Duodenal mucosa (tissue), 2 donors: ENCODE data around the gene PDPK1.
"Not testable (repeated sequence)": the region's sequence is repeated elsewhere in the genome, so short reads cannot be mapped to it uniquely, and the experiment has no call there.

Source experiments
- H3K27ac ChIP-seq: one replicate; pipeline ENCODE4 v1.7.0; 2013; ENCODE audit warnings: low read depth, low read length
- H3K27me3 ChIP-seq, 2 donors: one replicate each; pipeline ENCODE4 v1.7.0; 2013; ENCODE audit warnings: low read length in 2 of 2, control low read depth in 1 of 2; ENCODE audit not compliant: insufficient read depth in 2 of 2, control insufficient read depth in 1 of 2
- H3K36me3 ChIP-seq, 2 donors: one replicate each; pipeline ENCODE4 v1.7.0; 2013; ENCODE audit warnings: low read length in 2 of 2, control low read depth in 1 of 2; ENCODE audit not compliant: insufficient read depth in 2 of 2, control insufficient read depth in 1 of 2
- H3K4me1 ChIP-seq, 2 donors: one replicate each; pipeline ENCODE4 v1.7.0; 2013; ENCODE audit warnings: low read length in 2 of 2, control low read depth in 1 of 2; ENCODE audit not compliant: insufficient read depth in 2 of 2, control insufficient read depth in 1 of 2
- H3K4me3 ChIP-seq, 2 donors: one replicate each; pipeline ENCODE4 v1.7.0; 2013; ENCODE audit warnings: low read length in 2 of 2, low read depth in 1 of 2
- H3K9ac ChIP-seq, 2 donors: one replicate each; pipeline ENCODE4 v1.7.0; 2013; ENCODE audit warnings: low read length in 2 of 2, low read depth in 1 of 2
- H3K9me3 ChIP-seq, 2 donors: one replicate each; pipeline ENCODE4 v1.7.0; 2013; ENCODE audit warnings: low read length in 2 of 2, control low read depth in 1 of 2; ENCODE audit not compliant: control insufficient read depth in 1 of 2

PDPK1 gene

GRCh38 chr16:2587891-2588565 is 50.2 kb downstream of the PDPK1 start:
- Histone ChIP-seq H3K4me1 (no peaks in the 10 kb centered on the region), H3K4me3 (no peak overlapping the region), H3K9me3 (no peaks in the 10 kb centered on the region), H3K36me3 (peaks cover 33 to 78% of the 10 kb centered on the region in 2 donors), H3K27ac (no peak overlapping the region), H3K9ac (no peak overlapping the region), H3K27me3 (no peaks in the 10 kb centered on the region)

GRCh38 chr16:2591476-2592240 is 53.8 kb downstream of the PDPK1 start:
- Histone ChIP-seq H3K27ac (no peak overlapping the region), H3K9me3 (no peaks in the 10 kb centered on the region), H3K9ac (no peak overlapping the region), H3K36me3 (peaks cover 34 to 83% of the 10 kb centered on the region in 2 donors), H3K4me3 (no peak overlapping the region), H3K27me3 (no peaks in the 10 kb centered on the region), H3K4me1 (no peaks in the 10 kb centered on the region)

GRCh38 chr16:2592786-2593185 is 55.0 kb downstream of the PDPK1 start:
- H3K36me3 ChIP-seq = peaks cover 35 to 83% of the 10 kb centered on the region in 2 donors
- no peaks in the 10 kb centered on the region for H3K4me1 ChIP-seq
- H3K27ac ChIP-seq = no peak overlapping the region

GRCh38 chr16:2595393-2596205 is 57.8 kb downstream of the PDPK1 start:
- Histone ChIP-seq H3K9me3 (no peaks in the 10 kb centered on the region), H3K4me3 (no peak overlapping the region), H3K9ac (no peak overlapping the region), H3K36me3 (peaks cover 31 to 69% of the 10 kb centered on the region in 2 donors), H3K27me3 (no peaks in the 10 kb centered on the region), H3K4me1 (no peaks in the 10 kb centered on the region), H3K27ac (no peak overlapping the region)

More at GRCh38 chr16:2592786-2593185, 55.0 kb downstream of the PDPK1 start:
- no peaks in the 10 kb centered on the region for H3K9me3 ChIP-seq
- H3K4me3 ChIP-seq = no peak overlapping the region
- no peak overlapping the region for H3K9ac ChIP-seq
- no peaks in the 10 kb centered on the region for H3K27me3 ChIP-seq

GRCh38 chr16:2596747-2597559 is 59.1 kb downstream of the PDPK1 start:
- no peak overlapping the region for H3K4me3 ChIP-seq
- no peaks in the 10 kb centered on the region for H3K4me1 ChIP-seq
- H3K36me3 ChIP-seq = peaks cover 26 to 58% of the 10 kb centered on the region in 2 donors
- no peaks in the 10 kb centered on the region for H3K27me3 ChIP-seq
- H3K9me3 ChIP-seq = no peaks in the 10 kb centered on the region
- no peak overlapping the region for H3K9ac ChIP-seq
- H3K27ac ChIP-seq = no peak overlapping the region

- no peaks in the 10 kb centered on the region for H3K27me3 ChIP-seq
- H3K36me3 ChIP-seq = peaks cover 26 to 54% of the 10 kb centered on the region in 2 donors
- no peaks in the 10 kb centered on the region for H3K4me1 ChIP-seq
- H3K9ac ChIP-seq = no peak overlapping the region
- no peak overlapping the region for H3K4me3 ChIP-seq
- H3K27ac ChIP-seq = no peak overlapping the region
- no peaks in the 10 kb centered on the region for H3K9me3 ChIP-seq
These were observed 59.7 kb downstream of the PDPK1 start for GRCh38 chr16:2597560-2597902.

- Histone ChIP-seq H3K4me3 (no peak overlapping the region), H3K4me1 (no peaks in the 10 kb centered on the region), H3K9ac (no peak overlapping the region), H3K27ac (no peak overlapping the region), H3K36me3 (peaks cover 26 to 47% of the 10 kb centered on the region in 2 donors), H3K27me3 (no peaks in the 10 kb centered on the region), H3K9me3 (no peaks in the 10 kb centered on the region)
These were observed 60.4 kb downstream of the PDPK1 start for GRCh38 chr16:2598133-2598641.

GRCh38 chr16:2598723-2599122 is 60.9 kb downstream of the PDPK1 start:
- H3K9ac ChIP-seq = no peak overlapping the region
- no peaks in the 10 kb centered on the region for H3K27me3 ChIP-seq
- no peaks in the 10 kb centered on the region for H3K4me1 ChIP-seq
- no peak overlapping the region for H3K4me3 ChIP-seq
- H3K36me3 ChIP-seq = peaks cover 26 to 42% of the 10 kb centered on the region in 2 donors
- H3K9me3 ChIP-seq = no peaks in the 10 kb centered on the region
- no peak overlapping the region for H3K27ac ChIP-seq

- H3K36me3 ChIP-seq = peaks cover 26 to 38% of the 10 kb centered on the region in 2 donors
- not testable (repeated sequence) for H3K27ac ChIP-seq, H3K4me3 ChIP-seq, H3K4me1 ChIP-seq, H3K9me3 ChIP-seq, H3K9ac ChIP-seq, H3K27me3 ChIP-seq
These were observed 61.3 kb downstream of the PDPK1 start for GRCh38 chr16:2599165-2599564.
